ENCODE measurements around the gene NT5C1B.

Gene NT5C1B

GRCh38 chr2:18599509-18600254 lies 10.3 kb upstream of the NT5C1B start:
- Mint-ChIP-seq H3K4me3 (no peak overlapping the region), H3K27ac (no peak overlapping the region), H3K9me3 (no peaks in the 10 kb centered on the region), H3K36me3 (ENCODE audit: low read depth) (no peaks in the 10 kb centered on the region), H3K27me3 (ENCODE audit: low read depth) (no peaks in the 10 kb centered on the region), H3K4me1 (peaks cover 11% of the 10 kb centered on the region)
- TF ChIP-seq, protein P1, sequence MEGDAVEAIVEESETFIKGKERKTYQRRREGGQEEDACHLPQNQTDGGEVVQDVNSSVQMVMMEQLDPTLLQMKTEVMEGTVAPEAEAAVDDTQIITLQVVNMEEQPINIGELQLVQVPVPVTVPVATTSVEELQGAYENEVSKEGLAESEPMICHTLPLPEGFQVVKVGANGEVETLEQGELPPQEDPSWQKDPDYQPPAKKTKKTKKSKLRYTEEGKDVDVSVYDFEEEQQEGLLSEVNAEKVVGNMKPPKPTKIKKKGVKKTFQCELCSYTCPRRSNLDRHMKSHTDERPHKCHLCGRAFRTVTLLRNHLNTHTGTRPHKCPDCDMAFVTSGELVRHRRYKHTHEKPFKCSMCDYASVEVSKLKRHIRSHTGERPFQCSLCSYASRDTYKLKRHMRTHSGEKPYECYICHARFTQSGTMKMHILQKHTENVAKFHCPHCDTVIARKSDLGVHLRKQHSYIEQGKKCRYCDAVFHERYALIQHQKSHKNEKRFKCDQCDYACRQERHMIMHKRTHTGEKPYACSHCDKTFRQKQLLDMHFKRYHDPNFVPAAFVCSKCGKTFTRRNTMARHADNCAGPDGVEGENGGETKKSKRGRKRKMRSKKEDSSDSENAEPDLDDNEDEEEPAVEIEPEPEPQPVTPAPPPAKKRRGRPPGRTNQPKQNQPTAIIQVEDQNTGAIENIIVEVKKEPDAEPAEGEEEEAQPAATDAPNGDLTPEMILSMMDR (IDR thresholded peaks at IDR 0.05; ENCODE audit: unreplicated experiment in 3 of 3) = no peak

DNA sequence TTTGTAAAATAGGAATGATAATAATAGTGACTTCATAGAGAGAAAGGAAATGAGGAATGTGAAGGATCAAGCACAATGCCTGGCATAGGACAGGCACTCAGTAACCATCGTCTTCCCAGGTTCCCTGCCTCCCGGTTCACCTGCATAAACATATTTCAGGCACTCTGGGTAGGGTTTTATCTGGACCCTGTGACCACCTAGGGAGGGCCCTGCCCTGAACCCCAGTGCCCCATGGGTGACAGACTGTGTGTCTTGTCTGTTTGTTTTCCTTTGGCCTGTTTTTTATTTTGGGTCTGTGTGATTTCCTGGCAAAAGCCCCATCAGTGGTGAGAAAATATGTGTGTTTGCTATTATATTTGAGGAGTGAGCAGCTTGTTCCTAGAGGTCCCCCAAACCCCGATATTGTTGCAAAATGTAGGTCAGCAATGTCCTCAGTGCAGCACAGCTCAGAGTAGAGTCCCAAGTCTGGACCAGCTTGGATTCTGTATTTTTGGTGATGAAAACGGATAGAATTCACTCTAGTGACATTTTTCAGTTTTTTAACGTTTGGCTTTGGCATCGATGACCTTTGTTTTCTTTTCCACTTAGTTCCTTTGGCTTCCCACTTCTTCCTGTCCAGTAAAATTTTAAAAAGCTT lies 9.6 kb upstream of the NT5C1B start:
- TF ChIP-seq, protein P1 (IDR thresholded peaks at IDR 0.05; ENCODE audit: unreplicated experiment in 3 of 3) = no peak
- no peak overlapping the region for H3K4me3 Mint-ChIP-seq
- H3K27me3 Mint-ChIP-seq (ENCODE audit: low read depth) = no peaks in the 10 kb centered on the region
- H3K36me3 Mint-ChIP-seq (ENCODE audit: low read depth) = no peaks in the 10 kb centered on the region
- no peaks in the 10 kb centered on the region for H3K9me3 Mint-ChIP-seq
- peaks cover 3% of the 10 kb centered on the region for H3K4me1 Mint-ChIP-seq
- no peak overlapping the region for H3K27ac Mint-ChIP-seq

DNA sequence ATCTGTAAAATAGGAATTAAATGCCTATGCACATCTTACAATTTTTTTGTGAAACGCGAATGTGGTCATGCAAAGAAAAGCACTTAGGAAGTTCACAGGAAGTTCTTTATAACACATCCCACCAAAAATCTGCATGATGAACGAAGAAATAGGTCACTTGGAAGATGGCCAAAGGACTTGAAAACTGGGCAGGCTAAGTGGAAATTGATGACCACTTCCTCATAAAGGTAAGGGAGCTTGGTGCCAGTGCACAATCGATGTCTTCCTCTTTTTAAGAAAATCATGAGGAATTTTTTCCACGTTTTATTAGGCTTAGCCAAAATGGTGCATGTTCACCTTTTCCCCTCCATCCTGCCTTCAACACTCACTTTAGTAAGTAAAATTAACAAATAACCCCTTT lies 8.2 kb upstream of the NT5C1B start:
- Mint-ChIP-seq H3K4me3 (no peak overlapping the region), H3K27me3 (ENCODE audit: low read depth) (no peaks in the 10 kb centered on the region), H3K36me3 (ENCODE audit: low read depth) (no peaks in the 10 kb centered on the region), H3K9me3 (no peaks in the 10 kb centered on the region), H3K4me1 (no peaks in the 10 kb centered on the region), H3K27ac (no peak overlapping the region)
- TF ChIP-seq, protein P1 (IDR thresholded peaks at IDR 0.05; ENCODE audit: unreplicated experiment in 3 of 3) = no peak

GRCh38 chr2:18596993-18597392 lies 7.6 kb upstream of the NT5C1B start:
- TF ChIP-seq, protein P1 (IDR thresholded peaks at IDR 0.05; ENCODE audit: unreplicated experiment in 3 of 3) = no peak

DNA sequence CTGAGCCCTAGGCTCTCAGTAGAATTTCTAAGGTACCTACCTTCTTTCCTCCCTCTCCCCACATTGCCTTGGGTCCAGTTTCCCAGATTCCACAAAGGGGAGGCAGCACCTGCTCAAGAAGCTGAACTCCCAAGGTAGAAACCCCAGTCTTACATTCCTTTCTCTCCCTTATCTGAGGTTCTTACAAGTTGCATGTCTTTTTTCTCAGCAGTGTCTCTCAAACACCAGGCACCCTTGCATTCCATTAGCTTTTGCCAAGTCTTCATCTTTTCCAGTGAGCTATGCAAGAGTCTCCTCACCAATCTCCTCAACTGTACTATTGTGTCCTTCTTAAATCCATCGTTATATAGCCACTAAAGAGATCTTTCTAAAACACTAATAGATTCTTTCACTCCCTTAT lies 4.1 kb upstream of the NT5C1B start:
- Mint-ChIP-seq H3K36me3 (ENCODE audit: low read depth) (no peaks in the 10 kb centered on the region), H3K4me1 (no peaks in the 10 kb centered on the region), H3K27me3 (ENCODE audit: low read depth) (peaks cover 2% of the 10 kb centered on the region), H3K4me3 (no peak overlapping the region), H3K9me3 (no peaks in the 10 kb centered on the region), H3K27ac (no peak overlapping the region)
- TF ChIP-seq, protein P1 (IDR thresholded peaks at IDR 0.05; ENCODE audit: unreplicated experiment in 3 of 3) = no peak

More at GRCh38 chr2:18596993-18597392, 7.6 kb upstream of the NT5C1B start:
- Mint-ChIP-seq H3K27ac (no peak overlapping the region), H3K4me3 (no peak overlapping the region), H3K9me3 (no peaks in the 10 kb centered on the region), H3K27me3 (ENCODE audit: low read depth) (no peaks in the 10 kb centered on the region), H3K36me3 (ENCODE audit: low read depth) (no peaks in the 10 kb centered on the region), H3K4me1 (no peaks in the 10 kb centered on the region)

DNA sequence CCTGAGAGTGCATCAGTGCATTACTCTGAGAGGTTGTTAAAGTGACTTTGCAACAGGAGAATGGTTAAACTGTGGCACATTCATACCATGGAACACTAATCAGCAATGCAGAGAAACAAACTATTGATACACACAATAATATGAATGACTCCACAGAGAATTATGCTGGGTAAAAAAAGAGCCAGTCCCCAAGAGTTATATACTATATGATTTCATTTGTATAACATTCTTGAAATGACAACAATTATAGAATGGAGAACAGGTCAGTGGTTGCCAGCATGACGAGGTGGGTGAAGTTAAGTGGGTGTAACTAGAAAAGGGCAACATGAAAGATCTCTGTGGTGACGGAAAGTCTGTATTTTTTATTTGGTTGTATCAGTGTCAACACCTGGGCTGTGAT lies 3.0 kb upstream of the NT5C1B start:
- TF ChIP-seq, protein P1 (IDR thresholded peaks at IDR 0.05; ENCODE audit: unreplicated experiment in 3 of 3) = no peak
- Mint-ChIP-seq H3K4me1 (no peaks in the 10 kb centered on the region), H3K4me3 (no peak overlapping the region), H3K27me3 (ENCODE audit: low read depth) (peaks cover 4% of the 10 kb centered on the region), H3K36me3 (ENCODE audit: low read depth) (peaks cover 1% of the 10 kb centered on the region), H3K9me3 (peaks cover under 1% of the 10 kb centered on the region), H3K27ac (no peak overlapping the region)
